ENCODE results near the gene NADSYN1.

The NADSYN1 gene

GRCh38 chr11:71491940-71492339 is 38.9 kb downstream of the NADSYN1 start:
- no peak for DNase-seq

- DNase-seq, result no peak
Measured at GRCh38 chr11:71495286-71496230, 42.6 kb downstream of the NADSYN1 start.

- DNase-seq, result no peak
Measured at GRCh38 chr11:71496421-71496820, 43.4 kb downstream of the NADSYN1 start.

- no peak for DNase-seq
Measured at GRCh38 chr11:71498091-71498490, 45.1 kb downstream of the NADSYN1 start.

- no peak for DNase-seq
Measured at GRCh38 chr11:71499125-71499524, 46.1 kb downstream of the NADSYN1 start.

GRCh38 chr11:71499546-71499945 is 46.5 kb downstream of the NADSYN1 start:
- DNase-seq, result no peak

GRCh38 chr11:71500601-71501021 is 47.6 kb downstream of the NADSYN1 start:
- DNase-seq, result no peak

GRCh38 chr11:71501071-71501985 is 48.3 kb downstream of the NADSYN1 start:
- DNase-seq, result no peak

- DNase-seq, result no peak
Measured at GRCh38 chr11:71502026-71502425, 49.0 kb downstream of the NADSYN1 start.

- no peak for DNase-seq
Measured at GRCh38 chr11:71502871-71503435, 50.0 kb downstream of the NADSYN1 start.

GRCh38 chr11:71504531-71504930 is 51.5 kb downstream of the NADSYN1 start:
- DNase-seq, result no peak

GRCh38 chr11:71505001-71505400 is 52.0 kb downstream of the NADSYN1 start:
- no peak for DNase-seq

- DNase-seq, result no peak
Measured at GRCh38 chr11:71505781-71506180, 52.8 kb downstream of the NADSYN1 start.

- no peak for DNase-seq
Measured at GRCh38 chr11:71507102-71507501, 54.1 kb downstream of the NADSYN1 start.

- DNase-seq, result no peak
Measured at GRCh38 chr11:71518506-71519471, 65.8 kb downstream of the NADSYN1 start.

GRCh38 chr11:71519546-71519945 is 66.5 kb downstream of the NADSYN1 start:
- DNase-seq, result no peak

GRCh38 chr11:71525188-71525937 is 72.4 kb downstream of the NADSYN1 start:
- no peak for DNase-seq

GRCh38 chr11:71525938-71526495 is 73.0 kb downstream of the NADSYN1 start:
- DNase-seq, result peak; percentile 5

- DNase-seq, result peak; percentile 16
Measured at GRCh38 chr11:71526796-71527575, 74.0 kb downstream of the NADSYN1 start, which contains the start of gene KRTAP5-7. TSS of gene KRTAP5-7 (plus strand) at chr11:71527267. CDS start at chr11:71527301, 34 bp downstream.
